Ishikawa (cell line): ENCODE data around the gene SYNM.

Experiments used
- CEBPB ChIP-seq: IDR thresholded peaks from 2 replicates; pipeline ENCODE4 v1.6.1; 2012
- FOXM1 ChIP-seq: IDR thresholded peaks from 2 replicates; pipeline ENCODE4 v1.6.1; 2012; ENCODE audit warnings: low read depth, borderline replicate concordance
- NFIC ChIP-seq: IDR thresholded peaks from 2 replicates; pipeline ENCODE4 v1.6.1; 2012
- RAD21 ChIP-seq: IDR thresholded peaks from 2 replicates; pipeline ENCODE4 v1.6.1; 2012; ENCODE audit warnings: low read depth
- TAF1 ChIP-seq: IDR thresholded peaks from 2 replicates; pipeline ENCODE4 v1.6.1; 2012; ENCODE audit warnings: low read depth, mild to moderate bottlenecking
- TCF12 ChIP-seq: IDR thresholded peaks from 2 replicates; pipeline ENCODE4 v1.6.1; 2012; ENCODE audit warnings: low read depth
- YY1 ChIP-seq: IDR thresholded peaks from 2 replicates; pipeline ENCODE4 v1.6.1; 2012; ENCODE audit warnings: low read depth
- TF ChIP-seq, protein P1 (sequence below): IDR thresholded peaks from 2 replicates; pipeline ENCODE4 v1.6.1; 2012
- TF ChIP-seq, protein P2 (sequence below): IDR thresholded peaks from 2 replicates; pipeline ENCODE4 v1.6.1; 2012; ENCODE audit warnings: low read depth, mild to moderate bottlenecking

DNA sequence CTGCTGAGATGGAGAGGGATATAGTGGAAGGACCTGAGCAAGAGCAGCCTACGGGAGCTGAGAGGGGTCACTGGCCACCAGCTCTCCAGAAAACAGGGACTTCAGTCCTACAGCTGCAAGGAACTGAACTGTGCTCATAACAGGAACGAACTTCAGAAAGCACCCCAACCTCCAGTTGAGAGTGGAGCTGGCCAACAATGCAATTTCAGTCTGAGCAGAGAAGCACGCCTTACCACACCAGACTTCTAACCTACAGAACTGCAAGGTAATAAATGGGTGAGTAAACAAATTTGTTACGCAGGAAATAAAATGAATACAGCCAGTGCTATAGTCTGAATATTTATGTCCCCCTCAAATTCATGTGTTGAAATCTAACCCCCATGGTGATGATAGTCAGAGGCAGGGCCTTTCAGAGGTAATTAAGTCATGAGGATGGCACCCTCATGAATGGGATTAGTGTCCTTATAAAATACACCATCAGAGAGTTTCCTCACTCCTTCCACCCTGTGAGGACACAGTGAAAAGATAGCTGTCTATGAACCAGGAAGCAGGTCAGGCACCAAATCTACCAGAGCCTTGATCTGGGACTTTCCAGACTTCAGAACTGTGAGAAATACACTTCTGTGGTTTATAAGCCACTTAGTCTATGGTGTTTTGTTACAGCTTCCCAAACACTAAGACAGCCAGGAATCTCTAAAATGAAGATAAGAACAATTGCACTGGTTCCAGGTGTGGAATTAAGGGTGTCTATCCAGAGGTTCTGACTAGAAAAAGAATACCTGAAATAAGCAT is 58.6 kb downstream of the SYNM start:
- TF ChIP-seq RAD21 (no peak), TAF1 (no peak), NFIC (no peak), TCF12 (no peak), CEBPB (no peak), YY1 (no peak), FOXM1 (no peak)
- TF ChIP-seq, protein P1, sequence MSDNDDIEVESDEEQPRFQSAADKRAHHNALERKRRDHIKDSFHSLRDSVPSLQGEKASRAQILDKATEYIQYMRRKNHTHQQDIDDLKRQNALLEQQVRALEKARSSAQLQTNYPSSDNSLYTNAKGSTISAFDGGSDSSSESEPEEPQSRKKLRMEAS, result no peak
- TF ChIP-seq, protein P2, sequence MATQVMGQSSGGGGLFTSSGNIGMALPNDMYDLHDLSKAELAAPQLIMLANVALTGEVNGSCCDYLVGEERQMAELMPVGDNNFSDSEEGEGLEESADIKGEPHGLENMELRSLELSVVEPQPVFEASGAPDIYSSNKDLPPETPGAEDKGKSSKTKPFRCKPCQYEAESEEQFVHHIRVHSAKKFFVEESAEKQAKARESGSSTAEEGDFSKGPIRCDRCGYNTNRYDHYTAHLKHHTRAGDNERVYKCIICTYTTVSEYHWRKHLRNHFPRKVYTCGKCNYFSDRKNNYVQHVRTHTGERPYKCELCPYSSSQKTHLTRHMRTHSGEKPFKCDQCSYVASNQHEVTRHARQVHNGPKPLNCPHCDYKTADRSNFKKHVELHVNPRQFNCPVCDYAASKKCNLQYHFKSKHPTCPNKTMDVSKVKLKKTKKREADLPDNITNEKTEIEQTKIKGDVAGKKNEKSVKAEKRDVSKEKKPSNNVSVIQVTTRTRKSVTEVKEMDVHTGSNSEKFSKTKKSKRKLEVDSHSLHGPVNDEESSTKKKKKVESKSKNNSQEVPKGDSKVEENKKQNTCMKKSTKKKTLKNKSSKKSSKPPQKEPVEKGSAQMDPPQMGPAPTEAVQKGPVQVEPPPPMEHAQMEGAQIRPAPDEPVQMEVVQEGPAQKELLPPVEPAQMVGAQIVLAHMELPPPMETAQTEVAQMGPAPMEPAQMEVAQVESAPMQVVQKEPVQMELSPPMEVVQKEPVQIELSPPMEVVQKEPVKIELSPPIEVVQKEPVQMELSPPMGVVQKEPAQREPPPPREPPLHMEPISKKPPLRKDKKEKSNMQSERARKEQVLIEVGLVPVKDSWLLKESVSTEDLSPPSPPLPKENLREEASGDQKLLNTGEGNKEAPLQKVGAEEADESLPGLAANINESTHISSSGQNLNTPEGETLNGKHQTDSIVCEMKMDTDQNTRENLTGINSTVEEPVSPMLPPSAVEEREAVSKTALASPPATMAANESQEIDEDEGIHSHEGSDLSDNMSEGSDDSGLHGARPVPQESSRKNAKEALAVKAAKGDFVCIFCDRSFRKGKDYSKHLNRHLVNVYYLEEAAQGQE, result no peak
